ENCODE results near the gene RAB11FIP3.
A peak's percentile ranks its signal among the peaks of the same experiment; 100 is the strongest.
"Not testable (repeated sequence)": the region's sequence is repeated elsewhere in the genome, so short reads cannot be mapped to it uniquely, and the experiment has no call there.

The RAB11FIP3 gene

GRCh38 chr16:505479-506245 is 80.2 kb downstream of the RAB11FIP3 start:
- Histone ChIP-seq H3K27ac (no peak overlapping the region), H3K36me3 (peaks cover 75% of the 10 kb centered on the region), H3K4me3 (no peak overlapping the region), H3K4me2 (no peak overlapping the region), H4K20me1 (peaks cover 8% of the 10 kb centered on the region; the same call in 1 of the 2 replicates), H3K4me1 (peaks cover 8% of the 10 kb centered on the region; the same call in 1 of the 2 replicates), H3K9me3 (no peaks in the 10 kb centered on the region), H3K9ac (no peak overlapping the region), H3K27me3 (no peaks in the 10 kb centered on the region)
- TF ChIP-seq Cebpa-rat (IDR thresholded peaks at IDR 0.05): no peak

DNA sequence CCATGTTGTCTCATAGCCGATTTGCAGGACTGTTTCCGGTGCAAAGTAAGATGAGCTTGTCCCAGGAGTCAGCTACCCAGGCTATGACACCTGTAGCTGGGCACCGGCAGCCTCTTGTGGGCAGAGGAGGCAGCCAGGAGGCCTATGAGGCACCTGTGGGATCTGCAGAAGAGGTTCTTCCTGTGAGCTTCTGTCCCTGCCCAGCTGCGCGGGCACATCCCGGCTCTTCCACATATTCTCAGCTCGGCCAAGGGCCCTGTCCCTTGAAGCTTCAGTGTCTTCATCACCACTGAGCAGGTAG is 80.7 kb downstream of the RAB11FIP3 start:
- H3K9me3 ChIP-seq: no peaks in the 10 kb centered on the region
- H4K20me1 ChIP-seq: peaks cover 8% of the 10 kb centered on the region; the same call in 1 of the 2 replicates
- H3K9ac ChIP-seq: no peak overlapping the region
- H3K27ac ChIP-seq: no peak overlapping the region
- H3K4me1 ChIP-seq: peaks cover 5% of the 10 kb centered on the region; the same call in 1 of the 2 replicates
- H3K4me2 ChIP-seq: no peak overlapping the region
- H3K36me3 ChIP-seq: peaks cover 76% of the 10 kb centered on the region
- no peak overlapping the region for H3K4me3 ChIP-seq
- no peaks in the 10 kb centered on the region for H3K27me3 ChIP-seq
- no peak for TF ChIP-seq Cebpa-rat (IDR thresholded peaks at IDR 0.05)

DNA sequence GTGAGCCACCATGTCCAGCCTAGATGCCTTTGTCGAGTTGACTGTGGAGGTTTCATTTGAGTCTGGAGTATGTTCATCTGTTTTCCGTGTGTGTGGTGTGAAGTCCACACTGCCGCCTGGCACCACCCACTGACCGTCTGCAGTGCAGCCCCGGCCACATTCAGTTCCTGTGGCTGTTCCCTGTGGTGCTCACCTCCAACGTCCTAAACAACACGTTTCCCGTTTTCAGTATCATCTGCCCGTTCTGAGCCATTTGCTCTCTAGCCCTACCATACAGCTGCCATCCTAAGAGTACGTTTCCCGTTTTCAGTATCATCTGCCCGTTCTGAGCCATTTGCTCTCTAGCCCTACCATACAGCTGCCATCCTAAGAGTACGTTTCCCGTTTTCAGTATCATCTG is 82.1 kb downstream of the RAB11FIP3 start:
- not testable (repeated sequence) for H4K20me1 ChIP-seq, H3K4me2 ChIP-seq, H3K27ac ChIP-seq, H3K27me3 ChIP-seq, H3K9me3 ChIP-seq, H3K4me1 ChIP-seq, H3K4me3 ChIP-seq, H3K9ac ChIP-seq
- peaks cover 67% of the 10 kb centered on the region for H3K36me3 ChIP-seq

GRCh38 chr16:507996-508395 is 82.5 kb downstream of the RAB11FIP3 start:
- H3K9ac ChIP-seq: no peak overlapping the region
- H3K4me2 ChIP-seq: no peak overlapping the region
- peaks cover 67% of the 10 kb centered on the region for H3K36me3 ChIP-seq
- no peak for TF ChIP-seq Cebpa-rat (IDR thresholded peaks at IDR 0.05)
- peaks cover 6% of the 10 kb centered on the region for H4K20me1 ChIP-seq
- H3K27ac ChIP-seq: no peak overlapping the region
- no peaks in the 10 kb centered on the region for H3K9me3 ChIP-seq
- H3K4me3 ChIP-seq: no peak overlapping the region
- H3K4me1 ChIP-seq: peaks cover 12% of the 10 kb centered on the region
- no peaks in the 10 kb centered on the region for H3K27me3 ChIP-seq

- Histone ChIP-seq H3K27ac (no peak overlapping the region), H3K27me3 (no peaks in the 10 kb centered on the region), H4K20me1 (peaks cover 13% of the 10 kb centered on the region), H3K4me3 (no peak overlapping the region), H3K9ac (no peak overlapping the region), H3K4me1 (peaks cover 23% of the 10 kb centered on the region), H3K9me3 (no peaks in the 10 kb centered on the region), H3K4me2 (no peak overlapping the region), H3K36me3 (peaks cover 64% of the 10 kb centered on the region)
- no peak for TF ChIP-seq Cebpa-rat (IDR thresholded peaks at IDR 0.05)
These were observed 83.7 kb downstream of the RAB11FIP3 start for GRCh38 chr16:508884-509736.

DNA sequence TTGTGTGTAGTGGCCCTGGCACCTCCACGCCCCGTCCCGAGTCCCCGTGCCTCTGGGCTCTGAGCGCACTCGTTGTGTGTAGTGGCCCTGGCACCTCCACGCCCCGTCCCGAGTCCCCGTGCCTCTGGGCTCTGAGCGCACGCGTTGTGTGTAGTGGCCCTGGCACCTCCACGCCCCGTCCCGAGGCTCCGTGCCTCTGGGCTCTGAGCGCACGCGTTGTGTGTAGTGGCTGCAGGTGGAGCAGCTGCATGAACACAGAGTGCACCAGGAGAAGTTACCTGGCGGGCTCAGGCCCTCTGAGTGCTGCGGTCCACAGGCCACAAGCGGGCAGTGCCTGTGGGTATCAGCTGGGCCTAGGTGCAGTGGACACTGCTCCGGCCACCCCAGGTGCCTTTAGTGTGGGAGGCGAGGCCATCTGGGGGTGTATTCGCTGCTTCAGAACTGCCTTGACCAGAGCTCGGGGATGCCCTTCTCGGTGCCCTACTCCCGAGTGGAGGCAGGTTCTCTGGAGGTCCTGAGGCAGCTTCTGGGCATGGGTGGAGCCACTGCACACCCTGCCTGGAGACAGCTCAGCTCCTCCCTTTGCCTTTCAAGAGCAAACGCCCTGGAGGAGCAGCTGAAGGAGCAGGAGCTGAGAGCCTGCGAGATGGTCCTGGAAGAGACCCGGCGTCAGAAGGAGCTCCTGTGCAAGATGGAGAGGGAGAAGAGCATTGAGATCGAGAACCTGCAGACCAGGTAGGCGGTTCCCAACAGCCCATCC is 84.8 kb downstream of the RAB11FIP3 start:
- Histone ChIP-seq H3K27ac (no peak overlapping the region), H3K4me2 (no peak overlapping the region), H3K4me1 (peaks cover 35% of the 10 kb centered on the region), H3K36me3 (peaks cover 71% of the 10 kb centered on the region), H3K9ac (no peak overlapping the region), H3K4me3 (no peak overlapping the region), H4K20me1 (peaks cover 25% of the 10 kb centered on the region), H3K9me3 (no peaks in the 10 kb centered on the region), H3K27me3 (no peaks in the 10 kb centered on the region)
- no peak for TF ChIP-seq Cebpa-rat (IDR thresholded peaks at IDR 0.05)

DNA sequence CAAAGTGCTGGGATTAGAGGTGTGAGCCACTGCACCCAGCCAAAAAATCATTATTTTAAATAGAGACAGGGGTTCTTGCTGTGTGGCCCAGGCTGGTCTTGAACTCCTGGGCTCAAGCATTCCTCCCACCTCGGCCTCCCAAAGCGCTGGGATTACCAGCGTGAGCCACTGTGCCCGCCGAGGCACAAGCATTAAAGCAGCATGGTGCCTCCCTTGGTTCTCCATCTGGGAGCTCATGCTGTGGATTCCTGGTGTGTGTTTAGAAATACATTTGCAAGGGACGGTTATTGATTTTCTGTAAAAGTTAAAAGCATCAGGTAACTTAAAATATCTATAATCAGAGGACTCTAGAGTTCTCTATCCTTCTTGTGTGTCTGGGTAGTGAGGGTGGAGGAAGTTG is 87.4 kb downstream of the RAB11FIP3 start:
- H3K9ac ChIP-seq: peak overlapping the region; percentile 73
- no peaks in the 10 kb centered on the region for H3K27me3 ChIP-seq
- H3K9me3 ChIP-seq: no peaks in the 10 kb centered on the region
- no peak overlapping the region for H3K4me3 ChIP-seq
- H4K20me1 ChIP-seq: peaks cover 39% of the 10 kb centered on the region
- no peak for TF ChIP-seq Cebpa-rat (IDR thresholded peaks at IDR 0.05)
- peaks cover 47% of the 10 kb centered on the region for H3K4me1 ChIP-seq
- H3K36me3 ChIP-seq: peaks cover 69% of the 10 kb centered on the region
- peak overlapping the region; percentile 75 for H3K4me2 ChIP-seq
- peak overlapping the region; percentile 71; the same call in 1 of the 2 replicates for H3K27ac ChIP-seq

- peaks cover 66% of the 10 kb centered on the region for H3K36me3 ChIP-seq
- no peak for TF ChIP-seq Cebpa-rat (IDR thresholded peaks at IDR 0.05)
- peak overlapping the region; percentile 73 for H3K9ac ChIP-seq
- no peak overlapping the region for H3K4me3 ChIP-seq
- H3K27ac ChIP-seq: peak overlapping the region; percentile 71
- peaks cover 50% of the 10 kb centered on the region for H4K20me1 ChIP-seq
- H3K4me2 ChIP-seq: peak overlapping the region; percentile 75
- no peaks in the 10 kb centered on the region for H3K9me3 ChIP-seq
- peaks cover 58% of the 10 kb centered on the region for H3K4me1 ChIP-seq
- H3K27me3 ChIP-seq: no peaks in the 10 kb centered on the region
These were observed 88.5 kb downstream of the RAB11FIP3 start for GRCh38 chr16:513950-514349.

DNA sequence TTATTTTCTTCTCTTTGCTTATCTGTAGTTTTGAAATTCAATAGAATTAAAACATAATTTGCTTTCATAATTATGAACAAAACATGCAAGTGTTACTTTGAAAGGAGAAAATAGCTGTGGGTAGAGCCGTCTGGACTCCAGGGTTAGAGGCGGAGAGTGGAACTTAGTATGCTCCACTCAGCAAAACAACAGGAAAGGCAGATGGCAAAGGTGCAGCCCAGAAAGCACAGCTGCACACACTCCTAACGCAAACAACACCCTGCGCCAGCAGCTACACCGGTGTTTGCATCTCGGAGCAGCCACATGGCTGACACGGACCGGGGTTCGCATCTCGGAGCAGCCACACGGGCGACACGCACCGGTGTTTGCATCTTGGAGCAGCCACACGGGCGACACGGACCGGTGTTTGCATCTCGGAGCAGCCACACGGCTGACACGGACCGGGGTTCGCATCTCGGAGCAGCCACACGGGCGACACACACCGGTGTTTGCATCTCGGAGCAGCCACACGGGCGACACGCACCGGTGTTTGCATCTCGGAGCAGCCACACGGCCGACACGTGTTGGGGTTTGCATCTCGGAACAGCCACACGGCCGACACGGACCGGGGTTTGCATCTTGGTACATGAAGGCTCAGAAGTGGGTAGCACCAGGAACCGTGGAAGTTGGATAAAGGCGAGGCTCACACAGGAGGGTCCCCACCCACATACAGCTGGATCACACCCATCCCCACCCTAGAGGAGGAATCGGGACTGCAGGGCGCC is 89.9 kb downstream of the RAB11FIP3 start:
- Histone ChIP-seq H3K4me2 (peak overlapping the region; percentile 75; the same call in 1 of the 2 replicates), H3K27ac (peak overlapping the region; percentile 71; the same call in 1 of the 2 replicates), H3K27me3 (no peaks in the 10 kb centered on the region), H3K9ac (no peak overlapping the region), H3K36me3 (peaks cover 61% of the 10 kb centered on the region), H4K20me1 (peaks cover 64% of the 10 kb centered on the region), H3K9me3 (no peaks in the 10 kb centered on the region), H3K4me1 (peaks cover 68% of the 10 kb centered on the region), H3K4me3 (no peak overlapping the region)
- TF ChIP-seq Cebpa-rat (IDR thresholded peaks at IDR 0.05): no peak

Data from BLaER1 (cell line).